DMS114 treated with DMSO at 0.1 percent for 48 hours (cell line): ENCODE measurements around the gene SERPINA1.
"Not testable (repeated sequence)": the region's sequence is repeated elsewhere in the genome, so short reads cannot be mapped to it uniquely, and the experiment has no call there.

Experiments used
- DNase-seq: peaks from one replicate; lab custom pipeline; 2025; ENCODE audit not compliant: unreplicated experiment; lab: John Stamatoyannopoulos, UW

Gene SERPINA1

GRCh38 chr14:94372021-94372605 is 16.3 kb downstream of the SERPINA1 start:
- no peak for DNase-seq

- DNase-seq, result no peak
Measured at GRCh38 chr14:94370524-94370910, 17.9 kb downstream of the SERPINA1 start.

GRCh38 chr14:94369766-94370523 is 18.5 kb downstream of the SERPINA1 start:
- not testable (repeated sequence) for DNase-seq

GRCh38 chr14:94368956-94369355 is 19.4 kb downstream of the SERPINA1 start:
- no peak for DNase-seq

GRCh38 chr14:94368243-94368590 is 20.2 kb downstream of the SERPINA1 start:
- DNase-seq, result no peak

GRCh38 chr14:94367347-94368242 is 20.8 kb downstream of the SERPINA1 start:
- no peak for DNase-seq

- no peak for DNase-seq
Measured at GRCh38 chr14:94366146-94366915, 22.1 kb downstream of the SERPINA1 start, which contains the start of gene SERPINA2. Gene SERPINA2, minus strand, starts transcription at chr14:94366698.

- DNase-seq, result no peak
Measured at GRCh38 chr14:94365624-94366023, 22.8 kb downstream of the SERPINA1 start.

GRCh38 chr14:94364964-94365363 is 23.4 kb downstream of the SERPINA1 start:
- no peak for DNase-seq

GRCh38 chr14:94364037-94364436 is 24.4 kb downstream of the SERPINA1 start:
- no peak for DNase-seq

GRCh38 chr14:94363151-94363624 is 25.2 kb downstream of the SERPINA1 start:
- DNase-seq, result no peak

- no peak for DNase-seq
Measured at GRCh38 chr14:94362614-94363133, 25.7 kb downstream of the SERPINA1 start.

- no peak for DNase-seq
Measured at GRCh38 chr14:94361682-94362081, 26.7 kb downstream of the SERPINA1 start.

GRCh38 chr14:94360945-94361565 is 27.3 kb downstream of the SERPINA1 start:
- DNase-seq, result no peak

GRCh38 chr14:94357166-94357565 is 31.2 kb downstream of the SERPINA1 start:
- DNase-seq, result no peak

- no peak for DNase-seq
Measured at GRCh38 chr14:94356379-94357056, 31.9 kb downstream of the SERPINA1 start.

- DNase-seq, result no peak
Measured at GRCh38 chr14:94355191-94355794, 33.1 kb downstream of the SERPINA1 start.

GRCh38 chr14:94354638-94355185 is 33.7 kb downstream of the SERPINA1 start:
- DNase-seq, result no peak

GRCh38 chr14:94354190-94354589 is 34.2 kb downstream of the SERPINA1 start:
- not testable (repeated sequence) for DNase-seq
